Lower lobe of right lung (tissue), 2 donors: Measurements from ENCODE around the gene ETS2. TPM values are rescaled to one million over a fixed set of nuclear protein-coding genes. Genes with fewer than 3 reads are reported as not detected.

Experiments
- ATAC-seq, 2 donors: fragments of 200-7000 bp; cut with Tn5 transposase; one replicate each; pipeline ENCODE4 v1.9.1; 2020 to 2022; ENCODE audit warnings: mild to moderate bottlenecking in 2 of 2, moderate library complexity in 2 of 2
- DNase-seq: peaks from one replicate; pipeline ENCODE4 v3.0.0-alpha.2; 2020
- H3K27ac ChIP-seq: fragments of 200-600 bp; one replicate; pipeline ENCODE4 v1.8.0; 2022
- H3K27me3 ChIP-seq: fragments of 200-600 bp; one replicate; pipeline ENCODE4 v1.8.0; 2022; ENCODE audit warnings: low read depth
- H3K36me3 ChIP-seq: fragments of 200-600 bp; one replicate; pipeline ENCODE4 v1.8.0; 2022; ENCODE audit warnings: mild to moderate bottlenecking
- H3K4me1 ChIP-seq: fragments of 200-600 bp; one replicate; pipeline ENCODE4 v1.8.0; 2022
- H3K4me3 ChIP-seq: fragments of 200-600 bp; one replicate; pipeline ENCODE4 v1.8.0; 2022; ENCODE audit warnings: mild to moderate bottlenecking
- H3K9me3 ChIP-seq: fragments of 200-600 bp; one replicate; pipeline ENCODE4 v1.8.0; 2022
- intact Hi-C: fragments of 100-400 bp; cut with DNase I; formaldehyde crosslinking; loops from one replicate; pipeline ENCODE4 v1.11.0; 2022
- total RNA-seq: library from RNA; stranded (reverse); fragmentation: NEBNext Ultra II Directional; extraction: Animal tissue kit (Norgen Biotek cat#: 25700); gene quantifications from one replicate; pipeline ENCODE4 v1.2.1, GENCODE V29; 2021
- TF ChIP-seq, protein P1 (sequence below): fragments of 200-600 bp; IDR thresholded peaks from one replicate; pipeline ENCODE4 v1.8.0; 2022; ENCODE audit warnings: antibody characterized with exemption, mild to moderate bottlenecking
- donor health status: DM: no; HTN: yes; CAD: no; lungs with severe emphysema.

The ETS2 gene
- total RNA-seq, 1 donor from 2014 or later: 160 TPM

DNA sequence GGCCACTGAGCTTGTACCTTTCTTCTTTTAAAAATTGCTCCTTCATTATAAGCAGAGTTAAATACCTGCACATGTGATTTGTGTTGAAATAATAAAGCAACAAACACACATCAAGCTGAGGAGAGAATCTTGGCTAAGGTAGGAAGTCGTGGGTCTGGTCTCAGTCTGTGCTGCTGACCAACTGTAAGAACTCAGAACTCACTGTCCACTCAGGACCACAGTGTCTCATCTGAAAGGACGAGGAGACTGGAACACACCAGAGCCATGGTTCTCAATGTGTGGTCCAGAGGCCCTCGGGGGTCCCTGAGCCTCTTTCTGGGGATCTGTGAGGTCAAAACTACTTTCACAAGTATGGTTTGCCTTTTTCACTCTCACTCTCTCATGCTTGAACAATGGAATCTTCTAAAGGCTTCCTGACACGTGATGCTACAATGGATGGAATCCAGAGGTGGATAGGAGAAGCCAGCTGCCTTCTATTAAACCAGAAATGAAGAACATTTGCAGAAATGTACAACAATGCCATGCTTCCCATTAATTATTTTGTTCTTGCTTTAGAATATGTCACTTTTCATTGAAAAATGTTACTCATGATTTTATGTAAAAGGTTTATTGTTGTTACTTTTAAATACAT, 17.3 kb upstream of the ETS2 start:
- H3K4me1 ChIP-seq: no peaks in the 10 kb centered on the region
- H3K27ac ChIP-seq: no peak overlapping the region
- intact Hi-C loops: no loop called here
- no peaks in the 10 kb centered on the region for H3K36me3 ChIP-seq
- TF ChIP-seq, protein P1, sequence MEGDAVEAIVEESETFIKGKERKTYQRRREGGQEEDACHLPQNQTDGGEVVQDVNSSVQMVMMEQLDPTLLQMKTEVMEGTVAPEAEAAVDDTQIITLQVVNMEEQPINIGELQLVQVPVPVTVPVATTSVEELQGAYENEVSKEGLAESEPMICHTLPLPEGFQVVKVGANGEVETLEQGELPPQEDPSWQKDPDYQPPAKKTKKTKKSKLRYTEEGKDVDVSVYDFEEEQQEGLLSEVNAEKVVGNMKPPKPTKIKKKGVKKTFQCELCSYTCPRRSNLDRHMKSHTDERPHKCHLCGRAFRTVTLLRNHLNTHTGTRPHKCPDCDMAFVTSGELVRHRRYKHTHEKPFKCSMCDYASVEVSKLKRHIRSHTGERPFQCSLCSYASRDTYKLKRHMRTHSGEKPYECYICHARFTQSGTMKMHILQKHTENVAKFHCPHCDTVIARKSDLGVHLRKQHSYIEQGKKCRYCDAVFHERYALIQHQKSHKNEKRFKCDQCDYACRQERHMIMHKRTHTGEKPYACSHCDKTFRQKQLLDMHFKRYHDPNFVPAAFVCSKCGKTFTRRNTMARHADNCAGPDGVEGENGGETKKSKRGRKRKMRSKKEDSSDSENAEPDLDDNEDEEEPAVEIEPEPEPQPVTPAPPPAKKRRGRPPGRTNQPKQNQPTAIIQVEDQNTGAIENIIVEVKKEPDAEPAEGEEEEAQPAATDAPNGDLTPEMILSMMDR: no peak
- H3K9me3 ChIP-seq: no peaks in the 10 kb centered on the region
- no peak overlapping the region for H3K4me3 ChIP-seq
- H3K27me3 ChIP-seq: no peaks in the 10 kb centered on the region
- ATAC-seq (peak in 1 of 2 donors; percentile 16), DNase-seq (no peak)

DNA sequence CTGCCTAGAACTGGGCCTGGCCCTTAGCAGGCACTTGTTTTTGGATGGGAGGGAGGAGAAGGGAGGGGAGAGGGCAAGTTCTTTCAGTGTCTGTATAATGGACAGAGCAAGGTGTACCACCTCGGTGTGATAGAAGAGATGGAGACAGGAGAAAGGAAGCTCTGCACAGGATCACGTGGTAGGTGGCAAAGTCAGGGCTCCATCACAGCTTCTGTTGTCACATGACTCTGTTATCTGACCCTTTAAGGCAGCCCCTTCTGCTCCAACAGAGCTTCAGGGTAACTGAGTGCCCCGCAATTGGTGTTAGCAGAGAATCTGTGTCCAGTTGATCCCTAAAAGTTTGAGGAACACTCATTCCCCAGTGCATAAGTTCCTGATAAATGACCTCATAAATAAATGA, 16.5 kb upstream of the ETS2 start:
- no peaks in the 10 kb centered on the region for H3K36me3 ChIP-seq
- no peak overlapping the region for H3K27ac ChIP-seq
- H3K4me3 ChIP-seq: no peak overlapping the region
- no peak for ATAC-seq
- TF ChIP-seq, protein P1: no peak
- DNase-seq: no peak
- intact Hi-C loops: no loop called here
- no peaks in the 10 kb centered on the region for H3K27me3 ChIP-seq
- H3K9me3 ChIP-seq: no peaks in the 10 kb centered on the region
- H3K4me1 ChIP-seq: no peaks in the 10 kb centered on the region

DNA sequence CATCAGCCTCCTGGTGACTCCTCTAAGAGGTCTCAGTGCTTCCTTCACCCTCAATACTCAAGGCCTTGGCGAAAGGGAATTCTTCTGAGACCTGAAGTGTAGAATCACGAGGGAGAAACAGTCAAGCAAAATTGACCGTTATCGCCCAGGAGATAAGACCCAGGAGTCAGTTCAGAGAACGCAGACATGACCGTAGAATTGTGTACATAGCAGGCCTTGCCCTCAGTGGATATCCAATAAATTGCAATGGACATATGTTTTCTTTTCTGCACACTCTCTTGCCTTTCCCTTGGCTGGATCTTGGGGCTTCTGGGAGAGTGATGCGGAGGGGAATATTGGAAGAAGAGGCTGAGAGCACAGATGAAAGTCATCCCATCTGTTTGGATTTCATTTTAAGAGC, 15.7 kb upstream of the ETS2 start:
- no peaks in the 10 kb centered on the region for H3K4me1 ChIP-seq
- H3K4me3 ChIP-seq: no peak overlapping the region
- TF ChIP-seq, protein P1: no peak
- no peaks in the 10 kb centered on the region for H3K27me3 ChIP-seq
- H3K9me3 ChIP-seq: no peaks in the 10 kb centered on the region
- no peak for DNase-seq
- H3K27ac ChIP-seq: no peak overlapping the region
- no peaks in the 10 kb centered on the region for H3K36me3 ChIP-seq
- intact Hi-C loops: no loop called here
- ATAC-seq: no peak

DNA sequence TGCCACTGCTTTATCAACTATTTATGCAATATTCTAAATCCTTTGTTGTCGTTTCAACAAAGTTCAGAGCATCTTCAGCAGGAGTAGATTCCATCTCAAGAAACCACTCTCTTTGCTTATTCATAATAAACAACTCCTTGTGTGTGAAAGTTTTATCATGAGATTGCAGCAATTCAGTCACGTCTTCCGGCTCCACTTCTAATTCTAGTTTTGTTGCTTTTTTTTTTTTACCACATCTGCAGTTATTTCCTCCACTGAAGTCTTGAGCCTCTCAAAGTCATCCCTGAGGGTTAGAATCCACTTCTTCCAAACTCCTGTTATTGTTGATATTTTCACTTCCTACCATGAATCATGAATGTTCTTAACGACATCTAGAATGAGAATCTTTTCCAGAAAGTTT, 14.8 kb upstream of the ETS2 start:
- no peak for DNase-seq
- Histone ChIP-seq H3K27ac (no peak overlapping the region), H3K4me3 (no peak overlapping the region), H3K4me1 (no peaks in the 10 kb centered on the region), H3K36me3 (no peaks in the 10 kb centered on the region), H3K9me3 (no peaks in the 10 kb centered on the region), H3K27me3 (no peaks in the 10 kb centered on the region)
- intact Hi-C loops: no loop called here
- TF ChIP-seq, protein P1: no peak
- ATAC-seq: no peak

DNA sequence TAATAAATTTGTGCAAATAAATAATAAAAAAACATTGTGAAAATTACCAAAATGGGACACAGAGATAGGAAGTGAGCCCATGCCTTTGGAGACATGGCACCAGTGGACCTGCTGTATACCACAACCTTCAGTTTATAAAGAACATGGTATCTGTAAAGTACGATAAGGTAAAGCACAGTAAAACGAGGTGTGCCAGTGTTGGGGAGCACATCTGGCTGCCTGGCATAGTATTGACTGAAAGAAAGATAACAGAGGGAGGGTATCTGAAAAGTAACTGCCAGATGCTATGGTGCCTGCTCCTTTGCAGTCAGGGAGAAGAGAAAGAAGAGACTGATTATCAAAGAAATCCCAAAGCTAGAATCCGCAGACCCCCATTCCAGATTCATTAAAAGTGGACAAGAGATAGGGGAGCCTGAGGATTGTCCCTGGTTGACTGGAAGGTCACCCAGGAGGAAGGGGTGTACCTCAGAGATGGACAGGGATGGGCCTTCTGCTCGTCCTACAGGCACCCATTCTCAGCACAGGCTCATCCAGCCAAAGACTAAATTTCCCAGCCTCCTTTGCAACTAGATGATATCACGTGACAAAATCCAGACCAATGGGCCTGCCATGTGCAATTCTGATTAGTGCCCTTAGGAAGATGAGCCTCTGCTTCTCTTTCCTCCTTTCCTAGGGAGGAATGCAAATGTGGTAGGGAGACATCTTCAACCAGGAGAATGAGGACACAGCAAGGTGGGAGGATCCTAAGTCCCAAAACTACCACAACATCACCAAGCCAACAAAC, 12.9 kb upstream of the ETS2 start:
- Histone ChIP-seq H3K27me3 (no peaks in the 10 kb centered on the region), H3K4me1 (no peaks in the 10 kb centered on the region), H3K9me3 (no peaks in the 10 kb centered on the region), H3K4me3 (no peak overlapping the region), H3K36me3 (no peaks in the 10 kb centered on the region), H3K27ac (no peak overlapping the region)
- no peak for ATAC-seq
- DNase-seq: no peak
- TF ChIP-seq, protein P1: no peak
- intact Hi-C loops: no loop called here
